NCI-H2107 (cell line): ENCODE data around the gene ZBTB20.

Experiments
- DNase-seq: peaks from one replicate; lab custom pipeline; 2025; lab: John Stamatoyannopoulos, UW

The ZBTB20 gene

GRCh38 chr3:114928989-114929640 is 218.0 kb downstream of the ZBTB20 start:
- no peak for DNase-seq

DNA sequence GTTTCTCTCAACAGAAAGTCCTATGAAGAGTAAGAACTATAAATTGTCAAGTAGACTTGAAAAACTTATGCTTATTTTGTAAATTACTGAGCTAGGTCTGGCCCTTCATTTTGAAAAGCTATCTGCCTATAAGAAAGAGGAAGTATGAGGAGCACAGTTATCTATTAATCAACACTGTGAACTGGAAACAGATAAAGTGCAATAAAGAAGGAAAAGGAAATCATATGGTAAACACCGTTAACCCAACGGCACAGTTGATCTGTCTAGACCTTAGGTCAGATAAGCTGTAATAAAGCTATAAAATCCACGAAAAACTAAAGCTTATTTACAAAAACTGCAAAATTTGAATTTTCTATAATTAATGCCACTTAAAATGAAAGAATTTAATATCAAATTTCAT is 242.5 kb downstream of the ZBTB20 start:
- no peak for DNase-seq

DNA sequence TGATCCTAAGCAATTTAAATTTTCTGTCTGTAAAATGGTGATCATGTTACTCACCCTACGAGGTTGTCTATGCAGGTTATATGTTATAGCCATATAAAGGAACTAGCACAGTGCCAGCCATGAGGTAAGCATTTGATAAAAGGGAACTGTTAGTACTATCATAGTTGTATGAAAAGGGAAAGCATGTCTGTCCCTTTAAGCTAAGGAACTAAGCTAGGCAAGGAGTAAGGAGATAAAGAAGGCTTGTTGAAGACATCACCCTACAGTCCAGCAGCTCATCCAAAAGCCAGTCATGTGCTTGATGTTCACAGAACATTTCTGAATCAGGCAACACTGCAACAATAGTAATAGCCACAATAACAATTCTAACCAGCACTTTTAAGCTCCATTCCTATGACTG is 243.9 kb downstream of the ZBTB20 start:
- no peak for DNase-seq

DNA sequence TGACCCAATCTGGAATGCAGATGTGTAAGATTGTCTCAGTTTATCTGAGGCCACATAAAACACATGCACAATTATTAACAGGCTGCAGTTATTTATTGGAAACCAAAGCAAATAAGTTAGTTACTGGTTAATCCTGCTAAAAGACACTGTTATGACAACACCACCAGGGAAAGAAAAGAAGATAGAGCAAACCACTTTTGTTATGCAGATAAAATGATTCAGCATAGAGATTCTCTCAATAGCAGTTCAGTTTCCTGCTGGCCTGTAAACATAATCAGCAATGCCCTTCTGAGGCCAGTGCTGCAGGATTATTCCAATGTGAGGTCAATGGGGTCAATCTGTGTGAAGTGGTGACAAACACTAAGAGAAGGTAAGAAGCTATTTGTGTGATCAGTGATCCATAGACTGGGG is 244.4 kb downstream of the ZBTB20 start:
- DNase-seq, result no peak

- no peak for DNase-seq
These were observed 246.2 kb downstream of the ZBTB20 start for GRCh38 chr3:114900908-114901307.

GRCh38 chr3:114899186-114899931 is 247.7 kb downstream of the ZBTB20 start:
- DNase-seq, result peak; percentile 85

DNA sequence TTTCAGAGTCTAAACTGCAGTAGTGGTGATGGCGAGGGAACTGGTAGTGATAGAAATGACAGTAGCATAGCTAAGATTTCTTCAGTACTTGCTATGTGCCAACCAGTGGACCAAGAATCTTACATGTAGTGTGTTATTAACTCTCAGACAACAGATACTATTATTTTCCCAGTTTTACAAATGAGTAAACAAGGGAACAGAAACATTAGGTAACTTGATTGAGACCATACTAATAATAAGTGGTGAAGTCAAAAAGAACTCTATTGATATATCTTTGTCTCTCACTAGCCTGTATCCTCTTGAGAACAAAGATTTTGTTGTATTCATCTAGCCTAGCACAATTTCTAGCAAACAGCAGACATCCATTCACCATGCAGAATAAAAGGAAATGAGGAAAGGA is 250.1 kb downstream of the ZBTB20 start:
- DNase-seq, result no peak

GRCh38 chr3:114893361-114893760 is 253.7 kb downstream of the ZBTB20 start:
- DNase-seq, result no peak

GRCh38 chr3:114892880-114893279 is 254.2 kb downstream of the ZBTB20 start:
- DNase-seq, result no peak

DNA sequence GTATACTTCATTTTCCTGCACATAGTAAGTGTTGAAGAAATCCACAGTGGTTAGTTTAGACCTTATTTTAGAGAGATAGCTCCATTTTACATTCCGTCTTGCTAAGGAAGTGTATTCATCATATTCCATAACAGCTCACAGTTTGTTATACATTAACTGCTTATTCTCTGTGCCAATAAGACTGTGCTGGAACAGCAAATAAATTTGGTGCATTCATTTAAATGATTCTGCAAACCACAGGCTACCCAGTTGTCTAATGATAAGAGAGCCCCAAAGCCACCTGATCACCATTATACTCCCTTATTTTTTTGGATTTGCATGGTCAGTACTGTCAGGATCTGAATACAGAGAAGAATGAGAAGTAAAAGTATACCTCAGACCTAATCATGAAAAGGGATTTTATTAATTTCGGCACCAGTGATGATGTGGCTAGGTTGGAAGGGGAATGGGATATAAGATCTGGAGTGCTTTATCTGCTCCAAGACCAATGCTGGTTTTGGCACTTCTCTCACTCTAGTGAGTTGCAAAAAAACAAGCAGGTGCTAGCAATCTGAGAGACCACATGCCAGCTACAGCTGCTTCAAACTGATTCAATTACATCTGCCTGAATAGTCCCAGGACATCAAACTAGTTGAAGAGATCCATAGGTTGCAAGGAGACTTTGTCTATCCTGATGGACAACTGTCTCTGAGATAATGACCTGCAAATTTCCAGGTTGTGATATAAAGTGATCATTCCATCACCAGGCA is 254.8 kb downstream of the ZBTB20 start:
- peak; percentile 47 for DNase-seq

DNA sequence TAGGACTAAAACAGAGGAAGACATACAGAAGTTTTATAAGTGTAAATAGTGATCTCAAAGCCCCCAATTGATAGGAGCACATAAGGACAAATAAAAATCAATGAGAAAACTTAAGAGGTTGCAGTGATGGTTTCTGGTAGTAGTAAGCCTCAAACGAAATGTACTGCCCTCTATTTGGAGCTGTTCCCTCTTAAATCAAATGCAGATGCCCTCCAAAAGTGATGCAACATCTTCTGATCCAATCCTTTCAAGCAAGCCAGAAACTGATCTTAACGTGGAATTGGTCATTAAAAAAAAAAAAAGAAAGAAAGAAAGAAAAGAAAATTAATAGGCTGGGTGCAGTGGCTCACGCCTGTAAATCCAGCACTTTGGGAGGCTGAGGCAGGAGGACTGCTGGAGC is 259.3 kb downstream of the ZBTB20 start:
- DNase-seq, result no peak

DNA sequence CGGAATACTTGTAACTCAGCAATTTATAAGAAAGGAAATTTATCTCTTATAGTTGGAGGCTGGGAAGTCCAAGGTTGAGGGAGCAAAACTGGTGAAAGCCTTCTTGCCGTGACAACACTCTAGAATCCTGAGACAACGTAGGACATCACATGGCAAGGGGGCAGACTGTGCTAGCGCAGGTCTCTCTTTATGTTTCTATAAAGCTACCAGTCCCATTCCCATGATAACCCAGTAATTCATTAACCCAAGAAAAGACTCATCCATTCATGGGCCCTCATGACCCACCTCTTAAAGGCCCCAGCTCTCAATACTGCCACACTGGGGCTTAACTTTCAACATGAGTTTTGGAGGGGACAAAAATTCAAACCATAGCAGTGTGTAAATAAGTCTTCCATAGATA is 260.2 kb downstream of the ZBTB20 start:
- no peak for DNase-seq

DNA sequence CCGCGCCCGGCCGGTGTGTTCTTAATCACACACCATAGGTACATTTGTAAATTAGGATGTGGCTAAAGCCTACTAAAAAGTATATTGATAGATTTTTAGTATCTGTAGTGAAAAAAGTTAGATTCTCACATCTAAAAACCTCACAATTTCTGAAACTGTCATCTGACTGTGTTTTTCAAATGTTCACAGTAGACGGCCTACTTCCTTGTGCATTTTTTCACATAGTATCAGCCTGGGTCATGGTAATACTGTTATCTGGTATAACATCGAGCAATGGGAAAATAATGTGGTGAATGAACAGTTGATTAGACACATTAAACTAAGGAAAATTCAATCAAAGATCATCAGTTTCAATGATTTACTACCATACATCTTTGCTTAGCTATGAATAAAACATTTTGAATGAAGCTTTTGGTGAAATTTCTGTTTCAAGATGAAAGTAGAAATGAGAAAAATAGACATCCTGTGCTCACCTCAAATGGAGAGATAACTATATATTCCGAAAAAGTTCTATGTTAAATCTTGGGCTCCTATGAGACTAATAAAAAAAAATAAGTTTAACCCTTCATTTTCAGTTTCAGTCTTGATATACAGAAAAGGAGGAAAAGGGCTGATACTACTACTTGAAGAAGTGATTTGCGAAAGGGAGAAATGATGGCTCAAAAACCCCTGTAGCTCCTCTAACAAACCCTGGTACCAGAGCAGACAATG is 262.7 kb downstream of the ZBTB20 start:
- DNase-seq, result no peak

DNA sequence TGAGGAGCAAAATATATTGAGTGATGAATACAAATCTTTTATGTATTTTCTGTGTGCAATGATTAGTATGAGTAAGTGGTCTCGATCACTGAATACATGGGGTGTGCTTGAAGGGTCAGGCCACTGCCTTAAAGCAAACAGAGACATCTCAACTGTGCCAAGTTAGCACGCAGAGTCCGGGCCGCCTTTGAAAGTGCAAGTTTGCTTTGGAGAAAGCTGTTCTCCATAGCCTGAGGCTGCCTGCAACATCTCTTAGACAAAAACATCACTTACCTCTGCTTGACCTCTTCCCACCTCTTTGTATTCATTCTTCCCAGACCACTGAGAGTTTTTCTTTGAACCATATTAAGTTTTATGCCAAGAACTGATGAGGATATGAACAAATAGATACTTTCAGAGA is 267.0 kb downstream of the ZBTB20 start:
- DNase-seq, result no peak

- DNase-seq, result peak; percentile 42
These were observed 267.7 kb downstream of the ZBTB20 start for GRCh38 chr3:114879059-114880031.

DNA sequence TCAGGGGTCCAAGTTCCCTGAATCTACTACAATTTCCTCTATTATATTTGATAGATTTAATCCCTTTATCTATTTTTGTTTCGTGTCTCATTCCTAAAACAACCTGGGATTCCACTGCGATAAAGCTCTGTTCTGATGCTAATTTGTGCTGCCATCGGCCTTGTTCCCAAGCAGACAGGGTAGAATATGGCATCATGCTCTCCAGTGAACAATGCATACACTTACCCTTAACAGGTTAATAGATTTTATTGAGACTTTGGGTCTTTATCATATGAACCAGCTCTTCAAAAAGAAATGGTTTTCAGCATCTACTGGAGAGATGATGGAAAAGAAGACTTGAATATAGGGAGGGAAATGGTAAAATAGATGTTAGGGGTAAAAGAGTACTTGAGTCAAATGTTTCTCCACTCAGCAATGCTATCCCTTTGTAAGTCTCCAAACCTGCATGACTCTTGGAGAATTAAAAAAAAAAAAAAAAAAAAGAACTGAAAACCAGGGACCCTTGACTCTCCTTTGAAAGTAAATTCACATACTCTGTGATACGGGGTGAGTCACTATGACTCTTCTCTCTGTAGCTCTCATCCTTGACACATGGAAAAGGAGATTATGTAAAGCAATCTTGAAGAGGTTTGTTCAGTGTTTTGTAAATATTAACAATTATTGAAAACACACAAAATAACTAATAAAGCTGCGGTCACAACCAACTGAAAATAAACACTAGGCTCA is 268.8 kb downstream of the ZBTB20 start:
- no peak for DNase-seq

DNA sequence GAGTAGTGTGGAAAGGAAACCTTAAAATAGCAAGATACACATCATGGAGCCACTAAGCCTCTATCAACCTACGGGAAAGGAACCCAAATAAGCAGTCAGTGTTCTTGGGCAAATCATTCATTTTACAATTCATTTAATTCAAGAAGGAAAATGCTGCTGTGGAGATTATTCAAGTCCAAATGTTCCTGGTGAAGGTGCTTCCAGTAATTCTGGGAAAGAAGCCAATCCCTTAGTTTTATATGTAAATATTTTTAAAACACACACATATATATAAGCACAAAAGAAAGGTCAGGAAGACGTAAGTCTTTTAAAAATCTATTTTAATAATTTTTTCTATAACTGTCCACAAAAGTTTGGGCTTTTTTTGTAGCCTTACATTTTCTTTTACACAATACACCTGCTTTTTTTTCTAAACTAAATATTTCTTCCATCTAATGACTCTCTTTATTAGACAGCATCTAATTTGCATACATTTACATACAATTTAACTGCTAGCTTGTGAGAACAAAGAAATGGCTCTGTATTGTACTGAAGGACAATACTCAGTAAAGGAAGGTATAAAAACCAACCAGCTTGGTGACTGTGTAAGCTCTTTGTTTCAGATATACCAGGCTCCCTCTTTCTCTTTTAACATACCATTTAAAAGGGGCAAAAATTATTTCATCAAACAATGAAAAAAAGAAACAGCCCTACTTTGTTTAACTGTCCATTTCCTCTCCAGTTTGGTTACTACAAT is 269.5 kb downstream of the ZBTB20 start:
- DNase-seq, result no peak

GRCh38 chr3:114874522-114874971 is 272.5 kb downstream of the ZBTB20 start:
- DNase-seq, result no peak

DNA sequence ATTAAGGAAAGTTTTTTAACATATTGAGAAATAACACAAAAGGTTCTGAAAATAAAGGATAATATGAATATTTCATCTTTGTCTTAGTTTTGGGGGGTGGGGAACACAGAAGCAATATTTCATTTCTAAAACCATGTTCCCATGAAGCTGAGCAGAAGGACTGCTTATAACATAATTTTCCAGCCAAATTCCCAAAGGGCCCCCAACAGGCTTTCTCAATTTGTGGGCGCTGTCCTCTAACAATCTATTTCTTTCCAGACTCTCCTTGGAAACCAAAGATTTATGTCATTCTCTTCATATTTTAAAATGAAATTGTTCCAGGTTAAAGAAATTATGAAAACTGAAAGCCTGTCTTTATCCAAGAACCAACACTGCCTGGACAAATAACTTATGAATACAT is 273.5 kb downstream of the ZBTB20 start:
- DNase-seq, result no peak

- no peak for DNase-seq
These were observed 274.5 kb downstream of the ZBTB20 start for GRCh38 chr3:114872588-114872987.
